Left cardiac atrium (tissue), 4 donors: ENCODE measurements around the gene DNM2. TPM values are rescaled to one million over a fixed set of nuclear protein-coding genes. Genes with fewer than 3 reads are reported as not detected.
"Not testable (repeated sequence)": the region's sequence is repeated elsewhere in the genome, so short reads cannot be mapped to it uniquely, and the experiment has no call there.

ENCODE experiments used
- ATAC-seq, 2 donors: fragments of 200-7000 bp; cut with Tn5 transposase; one replicate each; pipeline ENCODE4 v1.9.1; 2020; ENCODE audit warnings: mild to moderate bottlenecking in 2 of 2, moderate library complexity in 2 of 2
- DNase-seq: peaks from one replicate; pipeline ENCODE4 v3.0.0-alpha.2; 2020
- intact Hi-C, 2 donors: fragments of 100-400 bp; cut with DNase I; formaldehyde crosslinking; loops; one replicate each; pipeline versions ENCODE4 v1.14.1 to v1.15.1; 2022 to 2023
- total RNA-seq, 2 donors: library from RNA; stranded (reverse); fragmentation: NEBNext Ultra II Directional; extraction: Animal tissue kit (Norgen Biotek cat#: 25700); gene quantifications; one replicate each; pipeline ENCODE4 v1.2.1, GENCODE V29; 2021
- donor health status: DM: no; HTN: yes; CAD: no.
- donor health status: DM: no; HTN: yes; CAD: no; lungs with severe emphysema.
- donor health status: DM: yes; HTN: yes; CAD: no.
- donor health status: Dilated cardiomyopathy.

The DNM2 gene
- total RNA-seq, 2 donors from 2014 or later = 125 to 186 TPM

- DNase-seq (no peak), ATAC-seq (no peak)
- intact Hi-C loops = no loop called here
Observed at GRCh38 chr19:10819124-10820060, 101.5 kb downstream of the DNM2 start.

GRCh38 chr19:10820173-10820572, 102.3 kb downstream of the DNM2 start:
- ATAC-seq = no peak
- intact Hi-C loops = no loop called here
- no peak for DNase-seq

- no peak for ATAC-seq
- DNase-seq = no peak
- intact Hi-C loops = no loop called here
Observed at GRCh38 chr19:10823690-10824089, 105.8 kb downstream of the DNM2 start.

GRCh38 chr19:10826231-10826630, 108.4 kb downstream of the DNM2 start:
- ATAC-seq = no peak
- no peak for DNase-seq
- intact Hi-C loops = no loop called here

GRCh38 chr19:10826846-10827245, 109.0 kb downstream of the DNM2 start:
- intact Hi-C loops = no loop called here
- ATAC-seq (no peak), DNase-seq (no peak)

GRCh38 chr19:10828981-10829821, 111.3 kb downstream of the DNM2 start:
- ATAC-seq (no peak), DNase-seq (no peak)
- intact Hi-C loops = no loop called here

- DNase-seq = no peak
- intact Hi-C loops = no loop called here
- no peak for ATAC-seq
Observed at GRCh38 chr19:10829967-10830366, 112.1 kb downstream of the DNM2 start.

- intact Hi-C loops = no loop called here
- ATAC-seq (no peak), DNase-seq (no peak)
Observed at GRCh38 chr19:10830370-10830769, 112.5 kb downstream of the DNM2 start.

GRCh38 chr19:10830931-10831779, 113.3 kb downstream of the DNM2 start:
- intact Hi-C loops = no loop called here
- DNase-seq (no peak), ATAC-seq (no peak)

- intact Hi-C loops = no loop called here
- ATAC-seq (no peak), DNase-seq (no peak)
Observed at GRCh38 chr19:10831987-10832938, 114.4 kb downstream of the DNM2 start.

GRCh38 chr19:10832939-10833296, 115.0 kb downstream of the DNM2 start:
- DNase-seq (no peak), ATAC-seq (no peak)
- intact Hi-C loops = no loop called here

- intact Hi-C loops = no loop called here
- no peak for ATAC-seq
- DNase-seq = no peak
Observed at GRCh38 chr19:10835089-10835753, 117.3 kb downstream of the DNM2 start.

GRCh38 chr19:10835754-10836478, 118.0 kb downstream of the DNM2 start, which contains the start of gene TMED1:
TSS of gene TMED1 (minus strand) at chr19:10836212. CDS start at chr19:10836191, 21 bp downstream.
- peak; percentile 94 to 95 for ATAC-seq
- peak; percentile 100 for DNase-seq
- intact Hi-C loops = no loop called here

GRCh38 chr19:10836479-10837330, 118.8 kb downstream of the DNM2 start:
- ATAC-seq = peak; percentile 58 to 60
- intact Hi-C loops = no loop called here
- DNase-seq = peak; percentile 89

GRCh38 chr19:10837649-10838048, 119.8 kb downstream of the DNM2 start:
- DNase-seq, ATAC-seq, intact Hi-C loops: not testable (repeated sequence)

GRCh38 chr19:10838377-10838776, 120.5 kb downstream of the DNM2 start:
- DNase-seq = no peak
- intact Hi-C loops = no loop called here
- no peak for ATAC-seq
